Liver (tissue), 9 donors: ENCODE data around the gene CCT5. TPM values are rescaled to one million over a fixed set of nuclear protein-coding genes. Genes with fewer than 3 reads are reported as not detected.

ENCODE experiments used
- DNase-seq: peaks from one replicate; pipeline ENCODE4 v3.0.0-alpha.2; 2017; ENCODE audit warnings: low spot score
- H3K27ac ChIP-seq, 2 donors: one replicate each; pipeline ENCODE4 v1.7.0; 2013; ENCODE audit warnings: inconsistent platforms in 2 of 2, low read length in 2 of 2, control low read depth in 1 of 2, low read depth in 1 of 2, mild to moderate bottlenecking in 1 of 2
- H3K27me3 ChIP-seq, 4 donors: one replicate each; pipeline versions ENCODE4 v1.6.1 to v1.7.0; 2013; ENCODE audit warnings: low read length in 3 of 4, inconsistent platforms in 1 of 4, mild to moderate bottlenecking in 1 of 4, moderate library complexity in 1 of 4; ENCODE audit not compliant: control insufficient read depth in 4 of 4, insufficient read depth in 4 of 4
- H3K36me3 ChIP-seq, 4 donors: one replicate each; pipeline versions ENCODE4 v1.6.1 to v1.7.0; 2013; ENCODE audit warnings: low read length in 3 of 4, mild to moderate bottlenecking in 3 of 4, low read depth in 1 of 4, moderate library complexity in 1 of 4; ENCODE audit not compliant: control insufficient read depth in 4 of 4, insufficient read depth in 3 of 4
- H3K4me1 ChIP-seq, 4 donors: one replicate each; pipeline versions ENCODE4 v1.6.1 to v1.7.0; 2013; ENCODE audit warnings: low read length in 3 of 4, mild to moderate bottlenecking in 3 of 4, moderate library complexity in 1 of 4; ENCODE audit not compliant: control insufficient read depth in 4 of 4, insufficient read depth in 4 of 4
- H3K4me3 ChIP-seq, 3 donors: one replicate each; pipeline versions ENCODE4 v1.6.1 to v1.7.0; 2013; ENCODE audit warnings: low read length in 3 of 3, control low read depth in 1 of 3, low read depth in 1 of 3, mild to moderate bottlenecking in 1 of 3
- H3K9ac ChIP-seq, 2 donors: one replicate each; pipeline ENCODE4 v1.7.0; 2013; ENCODE audit warnings: low read length in 2 of 2, mild to moderate bottlenecking in 2 of 2, moderate library complexity in 2 of 2, control low read depth in 1 of 2, low read depth in 1 of 2
- H3K9me3 ChIP-seq, 4 donors: one replicate each; pipeline versions ENCODE4 v1.6.1 to v1.7.0; 2013; ENCODE audit warnings: low read length in 3 of 4; ENCODE audit not compliant: control insufficient read depth in 4 of 4
- ATF3 ChIP-seq: IDR thresholded peaks from 2 replicates; pipeline ENCODE4 v1.6.1; 2016; ENCODE audit warnings: antibody characterized with exemption
- EGR1 ChIP-seq, 2 donors: IDR thresholded peaks; 2 replicates each; pipeline ENCODE4 v1.6.1; 2016 to 2018; ENCODE audit warnings: antibody characterized with exemption in 2 of 2, low read depth in 2 of 2
- FOXA2 ChIP-seq: IDR thresholded peaks from 2 replicates; pipeline ENCODE4 v1.6.1; 2016; ENCODE audit warnings: antibody characterized with exemption
- GABPA ChIP-seq, 2 donors: IDR thresholded peaks in 1 of 2; conservative IDR thresholded peaks in 1 of 2; 2 replicates each; pipeline ENCODE4 v1.6.1; 2016; ENCODE audit warnings: antibody characterized with exemption in 2 of 2, mild to moderate bottlenecking in 1 of 2, moderate library complexity in 1 of 2
- HNF4A ChIP-seq, 2 donors: conservative IDR thresholded peaks; 2 replicates each; pipeline ENCODE4 v1.6.1; 2016; ENCODE audit warnings: antibody characterized with exemption in 2 of 2, mild to moderate bottlenecking in 2 of 2
- HNF4G ChIP-seq: IDR thresholded peaks from 2 replicates; pipeline ENCODE4 v1.6.1; 2016; ENCODE audit warnings: antibody characterized with exemption
- JUND ChIP-seq, 2 donors: IDR thresholded peaks; 2 replicates each; pipeline ENCODE4 v1.6.1; 2016; ENCODE audit warnings: antibody characterized with exemption in 2 of 2
- NR2F2 ChIP-seq: IDR thresholded peaks from 2 replicates; pipeline ENCODE4 v1.6.1; 2016; ENCODE audit warnings: antibody characterized with exemption
- RAD21 ChIP-seq, 2 donors: IDR thresholded peaks; 2 replicates each; pipeline ENCODE4 v1.6.1; 2016; ENCODE audit warnings: antibody characterized with exemption in 2 of 2, mild to moderate bottlenecking in 2 of 2
- REST ChIP-seq: IDR thresholded peaks from 2 replicates; pipeline ENCODE4 v1.6.1; 2016; ENCODE audit warnings: antibody characterized with exemption, mild to moderate bottlenecking
- RXRA ChIP-seq, 2 donors: IDR thresholded peaks; 2 replicates each; pipeline ENCODE4 v1.6.1; 2017 to 2018; ENCODE audit warnings: antibody characterized with exemption in 2 of 2, mild to moderate bottlenecking in 1 of 2
- YY1 ChIP-seq: IDR thresholded peaks from 2 replicates; pipeline ENCODE4 v1.6.1; 2016; ENCODE audit warnings: antibody characterized with exemption, mild to moderate bottlenecking
- WGBS: extraction: QIAGEN DNeasy Blood & Tissue Kit; methylation state at CpG from one replicate; pipeline ENCODE4 v1.1.7; 2013; 5-methylcytosine and 5-hydroxymethylcytosine counted together
- polyA plus RNA-seq, 2 donors: library from polyadenylated mRNA; stranded (reverse) in 1 of 2; unstranded in 1 of 2; fragments of 200-250 nt in 1 of 2; fragments of >200 nt in 1 of 2; fragmentation: Nextera tagmentation in 1 of 2; extraction: Ambion mirVana in 1 of 2; gene quantifications; one replicate each; pipeline versions ENCODE4 v1.2.1 to v1.2.3, GENCODE V29; 2013 to 2015
- total RNA-seq, 2 donors: library from RNA; depleted of rRNA; stranded (reverse); fragments of >200 nt; gene quantifications; one replicate each; pipeline ENCODE4 v1.2.3, GENCODE V29; 2014
- donor health status: healthy.
- donor health status: healthy.
- donor health status: healthy.
- donor health status: healthy.
- donor health status: healthy.

Gene CCT5
- total and polyA plus RNA-seq, 4 donors = 68.4 to 157 (median 105) TPM

GRCh38 chr5:10232386-10232785 lies 17.7 kb upstream of the CCT5 start:
- H3K4me1 ChIP-seq = no peaks in the 10 kb centered on the region
- H3K27ac ChIP-seq = no peak overlapping the region
- no peak for DNase-seq
- peaks cover 3 to 17% (median 7%) of the 10 kb centered on the region in 4 donors for H3K36me3 ChIP-seq
- H3K9me3 ChIP-seq = no peaks in the 10 kb centered on the region
- no peak overlapping the region for H3K9ac ChIP-seq
- no peaks in the 10 kb centered on the region for H3K27me3 ChIP-seq
- no peak overlapping the region for H3K4me3 ChIP-seq
- WGBS = 97% methylated on average over 9 of the region's 9 CpGs
- TF ChIP-seq GABPA (IDR thresholded peaks at IDR 0.05 in 1 of 2, conservative IDR thresholded peaks at IDR 0.05 in 1 of 2) = no peak
- no peak for TF ChIP-seq HNF4G
- TF ChIP-seq NR2F2 = no peak
- no peak for TF ChIP-seq JUND (IDR thresholded peaks at IDR 0.05)
- TF ChIP-seq ATF3 = no peak
- TF ChIP-seq YY1 = no peak
- TF ChIP-seq EGR1 (IDR thresholded peaks at IDR 0.05; ENCODE audit: low read depth in 2 of 2) = no peak
- no peak for TF ChIP-seq RAD21 (IDR thresholded peaks at IDR 0.05)
- no peak for TF ChIP-seq HNF4A (conservative IDR thresholded peaks at IDR 0.05)
- TF ChIP-seq REST = no peak

GRCh38 chr5:10233011-10233410 lies 17.1 kb upstream of the CCT5 start:
- H3K4me3 ChIP-seq = no peak overlapping the region
- H3K4me1 ChIP-seq = no peaks in the 10 kb centered on the region
- H3K9me3 ChIP-seq = no peaks in the 10 kb centered on the region
- no peak for DNase-seq
- no peaks in the 10 kb centered on the region for H3K27me3 ChIP-seq
- WGBS = 87% methylated on average over 7 of the region's 7 CpGs
- H3K27ac ChIP-seq = no peak overlapping the region
- H3K9ac ChIP-seq = no peak overlapping the region
- peaks cover 3 to 17% (median 7%) of the 10 kb centered on the region in 4 donors for H3K36me3 ChIP-seq
- TF ChIP-seq RAD21 (IDR thresholded peaks at IDR 0.05) (no peak), ATF3 (no peak), RXRA (IDR thresholded peaks at IDR 0.05) (no peak), YY1 (no peak), FOXA2 (no peak)

GRCh38 chr5:10233505-10233904 lies 16.6 kb upstream of the CCT5 start:
- Histone ChIP-seq H3K27me3 (no peaks in the 10 kb centered on the region), H3K27ac (no peak overlapping the region), H3K36me3 (peaks cover 3 to 17% (median 9%) of the 10 kb centered on the region in 4 donors), H3K9ac (no peak overlapping the region), H3K4me3 (no peak overlapping the region), H3K4me1 (no peaks in the 10 kb centered on the region), H3K9me3 (no peaks in the 10 kb centered on the region)
- 79% methylated on average over 7 of the region's 7 CpGs for WGBS
- peak; percentile 16 to 36 for TF ChIP-seq RAD21 (IDR thresholded peaks at IDR 0.05)
- no peak for TF ChIP-seq HNF4G
- DNase-seq = no peak
